ENCODE data around the gene SLC16A3.

The SLC16A3 gene

GRCh38 chr17:82219083-82219482 is 9.8 kb upstream of the SLC16A3 start:
- no peak for TF ChIP-seq CTCF (conservative IDR thresholded peaks at IDR 0.05; ENCODE audit: low read length)
- no peak overlapping the region for H3K4me3 ChIP-seq (ENCODE audit: low read length)
- DNase-seq (ENCODE audit: low read depth) = no peak

GRCh38 chr17:82219753-82220709 is 8.8 kb upstream of the SLC16A3 start:
- DNase-seq (ENCODE audit: low read depth) = no peak
- H3K4me3 ChIP-seq (ENCODE audit: low read length) = no peak overlapping the region
- no peak for TF ChIP-seq CTCF (conservative IDR thresholded peaks at IDR 0.05; ENCODE audit: low read length)

GRCh38 chr17:82221341-82221902 is 7.4 kb upstream of the SLC16A3 start:
- TF ChIP-seq CTCF (conservative IDR thresholded peaks at IDR 0.05; ENCODE audit: low read length) = no peak
- H3K4me3 ChIP-seq (ENCODE audit: low read length) = no peak overlapping the region
- no peak for DNase-seq (ENCODE audit: low read depth)

GRCh38 chr17:82222816-82223215 is 6.0 kb upstream of the SLC16A3 start:
- TF ChIP-seq CTCF (conservative IDR thresholded peaks at IDR 0.05; ENCODE audit: low read length) = no peak
- DNase-seq (ENCODE audit: low read depth) = no peak
- no peak overlapping the region for H3K4me3 ChIP-seq (ENCODE audit: low read length)

GRCh38 chr17:82223517-82223916 is 5.3 kb upstream of the SLC16A3 start:
- DNase-seq (ENCODE audit: low read depth) = no peak
- no peak for TF ChIP-seq CTCF (conservative IDR thresholded peaks at IDR 0.05; ENCODE audit: low read length)
- no peak overlapping the region for H3K4me3 ChIP-seq (ENCODE audit: low read length)

- H3K4me3 ChIP-seq (ENCODE audit: low read length) = no peak overlapping the region
- TF ChIP-seq CTCF (conservative IDR thresholded peaks at IDR 0.05; ENCODE audit: low read length) = no peak
- DNase-seq (ENCODE audit: low read depth) = no peak
Measured at GRCh38 chr17:82224666-82225065, 4.2 kb upstream of the SLC16A3 start.

All from AG10803 (cell line).